ENCODE measurements around the gene TSPAN5.

DNA sequence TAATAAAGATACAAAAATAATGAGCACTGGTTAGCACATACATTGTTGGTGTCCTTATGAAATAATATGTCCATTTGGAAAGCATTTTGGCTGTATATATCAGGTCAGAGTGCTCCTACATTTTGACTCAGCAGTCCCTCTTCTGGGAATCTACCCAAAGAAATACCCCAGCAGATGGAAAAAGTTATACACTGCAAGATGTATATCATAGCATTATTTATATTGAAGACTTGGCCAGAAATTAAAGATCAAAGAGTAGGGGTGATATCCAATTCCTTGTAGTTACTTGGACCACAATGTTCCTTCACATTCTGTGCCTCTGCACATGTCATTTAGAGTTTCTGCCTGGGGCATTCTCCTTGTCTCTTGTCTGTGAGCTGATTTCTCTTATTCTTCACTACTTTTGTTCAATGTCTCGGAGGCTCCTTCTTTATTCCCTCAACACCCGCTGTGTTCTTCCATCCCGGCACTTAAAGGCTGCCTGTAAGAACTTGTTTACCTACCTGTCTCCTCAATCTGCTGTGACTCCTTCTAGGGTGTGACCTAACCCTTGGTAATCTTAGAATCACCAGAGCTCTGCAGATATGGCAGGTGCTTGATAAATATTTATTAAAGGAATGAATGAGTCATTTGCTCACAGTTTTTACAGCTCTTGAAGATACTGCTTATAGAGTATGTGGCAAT lies 3.1 kb upstream of the TSPAN5 start:
- no peak for TF ChIP-seq POLR2A (IDR thresholded peaks at IDR 0.05)
- TF ChIP-seq, protein P1, sequence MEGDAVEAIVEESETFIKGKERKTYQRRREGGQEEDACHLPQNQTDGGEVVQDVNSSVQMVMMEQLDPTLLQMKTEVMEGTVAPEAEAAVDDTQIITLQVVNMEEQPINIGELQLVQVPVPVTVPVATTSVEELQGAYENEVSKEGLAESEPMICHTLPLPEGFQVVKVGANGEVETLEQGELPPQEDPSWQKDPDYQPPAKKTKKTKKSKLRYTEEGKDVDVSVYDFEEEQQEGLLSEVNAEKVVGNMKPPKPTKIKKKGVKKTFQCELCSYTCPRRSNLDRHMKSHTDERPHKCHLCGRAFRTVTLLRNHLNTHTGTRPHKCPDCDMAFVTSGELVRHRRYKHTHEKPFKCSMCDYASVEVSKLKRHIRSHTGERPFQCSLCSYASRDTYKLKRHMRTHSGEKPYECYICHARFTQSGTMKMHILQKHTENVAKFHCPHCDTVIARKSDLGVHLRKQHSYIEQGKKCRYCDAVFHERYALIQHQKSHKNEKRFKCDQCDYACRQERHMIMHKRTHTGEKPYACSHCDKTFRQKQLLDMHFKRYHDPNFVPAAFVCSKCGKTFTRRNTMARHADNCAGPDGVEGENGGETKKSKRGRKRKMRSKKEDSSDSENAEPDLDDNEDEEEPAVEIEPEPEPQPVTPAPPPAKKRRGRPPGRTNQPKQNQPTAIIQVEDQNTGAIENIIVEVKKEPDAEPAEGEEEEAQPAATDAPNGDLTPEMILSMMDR (IDR thresholded peaks at IDR 0.05), result no peak
